Neural cell (in vitro differentiated cells): ENCODE measurements around the gene DLK2. TPM values are rescaled to one million over a fixed set of nuclear protein-coding genes. Genes with fewer than 3 reads are reported as not detected.
"Not testable (repeated sequence)": the region's sequence is repeated elsewhere in the genome, so short reads cannot be mapped to it uniquely, and the experiment has no call there.

Source experiments
- H2AFZ ChIP-seq: fragments of 200-600, 300-800 bp; sonication (generic), shearing (Covaris generic); 2 replicates; pipeline ENCODE4 v1.6.0; 2014; ENCODE audit warnings: low read depth, mild to moderate bottlenecking, antibody characterized with exemption, low read length, moderate library complexity
- H3F3A ChIP-seq: fragments of 200-600 bp; shearing (Covaris generic); 2 replicates; pipeline ENCODE4 v1.6.1; 2016; ENCODE audit warnings: mild to moderate bottlenecking, moderate library complexity, mixed read lengths, antibody characterized with exemption, low read length; ENCODE audit not compliant: insufficient read depth, poor library complexity, severe bottlenecking
- H3K27ac ChIP-seq: fragments of 200-600, 300-800 bp; sonication (generic), shearing (Covaris generic); 2 replicates; pipeline ENCODE4 v1.5.1; 2014; ENCODE audit warnings: mild to moderate bottlenecking, low read length, moderate library complexity
- H3K27me3 ChIP-seq: fragments of 300-800, 200-600 bp; sonication (generic), shearing (Covaris generic); 2 replicates; pipeline ENCODE4 v1.6.0; 2014; ENCODE audit warnings: mild to moderate bottlenecking, low read depth, low read length, moderate library complexity; ENCODE audit not compliant: insufficient read depth
- H3K36me3 ChIP-seq: fragments of 300-800, 200-600 bp; sonication (generic), shearing (Covaris generic); 2 replicates; pipeline ENCODE4 v1.5.1; 2014; ENCODE audit warnings: mild to moderate bottlenecking, antibody characterized with exemption, low read length, moderate library complexity; ENCODE audit not compliant: insufficient read depth
- H3K4me2 ChIP-seq: fragments of 300-800, 200-600 bp; sonication (generic), shearing (Covaris generic); 2 replicates; pipeline ENCODE4 v1.6.0; 2014; ENCODE audit warnings: mild to moderate bottlenecking, low read length
- H3K4me3 ChIP-seq: fragments of 300-800, 200-600 bp; sonication (generic), shearing (Covaris generic); 2 replicates; pipeline ENCODE4 v1.5.1; 2014; ENCODE audit warnings: mild to moderate bottlenecking, low read length, moderate library complexity
- H3K79me2 ChIP-seq: fragments of 200-600 bp; shearing (Covaris generic); replicated peaks from 2 replicates; pipeline ENCODE4 v1.6.0; 2014; ENCODE audit warnings: mild to moderate bottlenecking, low read length, moderate library complexity; ENCODE audit not compliant: insufficient read depth
- H3K9ac ChIP-seq: fragments of 300-800, 200-600 bp; sonication (generic), shearing (Covaris generic); 2 replicates; pipeline ENCODE4 v1.6.1; 2016; ENCODE audit warnings: mild to moderate bottlenecking, low read length, mixed read lengths
- H3K9me2 ChIP-seq: fragments of 200-600 bp; shearing (Covaris generic); 2 replicates; pipeline ENCODE4 v1.6.1; 2016; ENCODE audit warnings: mild to moderate bottlenecking, low read length, mixed read lengths; ENCODE audit not compliant: insufficient read depth
- H3K9me3 ChIP-seq: fragments of 200-600, 300-800 bp; sonication (generic), shearing (Covaris generic); 2 replicates; pipeline ENCODE4 v1.6.1; 2016; ENCODE audit warnings: mild to moderate bottlenecking, mixed run types, low read length, moderate library complexity, mixed read lengths
- H4K20me1 ChIP-seq: fragments of 200-600 bp; shearing (Covaris generic); 2 replicates; pipeline ENCODE4 v1.6.1; 2016; ENCODE audit warnings: mild to moderate bottlenecking, mixed run types; ENCODE audit not compliant: insufficient read depth
- EP300 ChIP-seq: fragments of 450-650 bp; conservative IDR thresholded peaks from 2 replicates; pipeline ENCODE4 v1.6.1; 2014; ENCODE audit warnings: antibody characterized with exemption, mild to moderate bottlenecking, moderate library complexity; ENCODE audit not compliant: poor library complexity, severe bottlenecking
- EZH2 ChIP-seq: fragments of 200-600, 300-800 bp; shearing (Covaris generic), sonication (generic); IDR thresholded peaks from 2 replicates; pipeline ENCODE4 v1.6.1; 2014; ENCODE audit warnings: antibody characterized with exemption, low read length, borderline replicate concordance, mild to moderate bottlenecking; ENCODE audit not compliant: insufficient read depth, poor library complexity, severe bottlenecking
- MXI1 ChIP-seq: fragments of 450-650 bp; conservative IDR thresholded peaks from 2 replicates; pipeline ENCODE4 v1.6.1; 2014; ENCODE audit warnings: antibody characterized with exemption, mild to moderate bottlenecking; ENCODE audit not compliant: poor library complexity, severe bottlenecking
- POLR2AphosphoS5 ChIP-seq: IDR thresholded peaks from 2 replicates; pipeline ENCODE4 v1.6.1; 2012
- RAD21 ChIP-seq: fragments of 450-650 bp; conservative IDR thresholded peaks from 2 replicates; pipeline ENCODE4 v1.6.1; 2014; ENCODE audit warnings: antibody characterized with exemption, mild to moderate bottlenecking, moderate library complexity
- SMC3 ChIP-seq: fragments of 450-650 bp; conservative IDR thresholded peaks from 2 replicates; pipeline ENCODE4 v1.6.1; 2014; ENCODE audit warnings: antibody characterized with exemption, mild to moderate bottlenecking, moderate library complexity; ENCODE audit not compliant: poor library complexity
- TAF1 ChIP-seq: IDR thresholded peaks from 2 replicates; pipeline ENCODE4 v1.6.1; 2012; ENCODE audit warnings: low read depth
- polyA plus RNA-seq: library from polyadenylated mRNA; depleted of rRNA; stranded (reverse); fragments of >200 nt; gene quantifications from 2 replicates; pipeline ENCODE4 v1.2.3, GENCODE V29; 2014
- TF ChIP-seq, protein P1 (sequence below): IDR thresholded peaks from 2 replicates; pipeline ENCODE4 v1.6.1; 2012; ENCODE audit warnings: borderline replicate concordance
- TF ChIP-seq, protein P2 (sequence below): fragments of 450-650 bp; IDR thresholded peaks from 2 replicates; pipeline ENCODE4 v1.5.1; 2014; ENCODE audit warnings: antibody characterized with exemption, mild to moderate bottlenecking, moderate library complexity; ENCODE audit not compliant: poor library complexity, severe bottlenecking

Gene DLK2
- polyA plus RNA-seq, 1 donor from 2014 or later = 19.8 TPM

DNA sequence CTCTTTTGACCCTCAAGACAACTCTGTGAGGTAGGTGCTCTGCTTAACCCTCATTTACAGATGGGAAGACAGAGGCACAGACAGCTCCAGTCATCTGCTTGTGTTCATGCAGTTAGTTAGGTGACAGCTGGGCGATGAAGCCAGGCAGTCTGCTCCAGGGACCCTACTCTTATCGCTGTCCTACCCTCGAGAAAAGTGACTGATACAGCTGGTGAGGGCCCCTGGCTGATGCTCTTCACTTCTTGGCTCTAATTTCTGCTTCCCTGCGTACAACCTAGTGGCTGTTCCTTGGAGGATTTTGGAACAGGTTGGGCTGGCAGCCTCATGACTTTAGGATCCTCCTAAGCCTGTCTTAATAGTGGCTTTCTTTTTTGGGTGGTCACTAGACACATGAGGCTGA lies 12.9 kb upstream of the DLK2 start:
- TF ChIP-seq MXI1 (no peak), RAD21 (no peak), EP300 (no peak), TAF1 (no peak), SMC3 (no peak), EZH2 (no peak), POLR2AphosphoS5 (no peak)
- TF ChIP-seq, protein P1, sequence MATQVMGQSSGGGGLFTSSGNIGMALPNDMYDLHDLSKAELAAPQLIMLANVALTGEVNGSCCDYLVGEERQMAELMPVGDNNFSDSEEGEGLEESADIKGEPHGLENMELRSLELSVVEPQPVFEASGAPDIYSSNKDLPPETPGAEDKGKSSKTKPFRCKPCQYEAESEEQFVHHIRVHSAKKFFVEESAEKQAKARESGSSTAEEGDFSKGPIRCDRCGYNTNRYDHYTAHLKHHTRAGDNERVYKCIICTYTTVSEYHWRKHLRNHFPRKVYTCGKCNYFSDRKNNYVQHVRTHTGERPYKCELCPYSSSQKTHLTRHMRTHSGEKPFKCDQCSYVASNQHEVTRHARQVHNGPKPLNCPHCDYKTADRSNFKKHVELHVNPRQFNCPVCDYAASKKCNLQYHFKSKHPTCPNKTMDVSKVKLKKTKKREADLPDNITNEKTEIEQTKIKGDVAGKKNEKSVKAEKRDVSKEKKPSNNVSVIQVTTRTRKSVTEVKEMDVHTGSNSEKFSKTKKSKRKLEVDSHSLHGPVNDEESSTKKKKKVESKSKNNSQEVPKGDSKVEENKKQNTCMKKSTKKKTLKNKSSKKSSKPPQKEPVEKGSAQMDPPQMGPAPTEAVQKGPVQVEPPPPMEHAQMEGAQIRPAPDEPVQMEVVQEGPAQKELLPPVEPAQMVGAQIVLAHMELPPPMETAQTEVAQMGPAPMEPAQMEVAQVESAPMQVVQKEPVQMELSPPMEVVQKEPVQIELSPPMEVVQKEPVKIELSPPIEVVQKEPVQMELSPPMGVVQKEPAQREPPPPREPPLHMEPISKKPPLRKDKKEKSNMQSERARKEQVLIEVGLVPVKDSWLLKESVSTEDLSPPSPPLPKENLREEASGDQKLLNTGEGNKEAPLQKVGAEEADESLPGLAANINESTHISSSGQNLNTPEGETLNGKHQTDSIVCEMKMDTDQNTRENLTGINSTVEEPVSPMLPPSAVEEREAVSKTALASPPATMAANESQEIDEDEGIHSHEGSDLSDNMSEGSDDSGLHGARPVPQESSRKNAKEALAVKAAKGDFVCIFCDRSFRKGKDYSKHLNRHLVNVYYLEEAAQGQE = no peak
- TF ChIP-seq, protein P2, sequence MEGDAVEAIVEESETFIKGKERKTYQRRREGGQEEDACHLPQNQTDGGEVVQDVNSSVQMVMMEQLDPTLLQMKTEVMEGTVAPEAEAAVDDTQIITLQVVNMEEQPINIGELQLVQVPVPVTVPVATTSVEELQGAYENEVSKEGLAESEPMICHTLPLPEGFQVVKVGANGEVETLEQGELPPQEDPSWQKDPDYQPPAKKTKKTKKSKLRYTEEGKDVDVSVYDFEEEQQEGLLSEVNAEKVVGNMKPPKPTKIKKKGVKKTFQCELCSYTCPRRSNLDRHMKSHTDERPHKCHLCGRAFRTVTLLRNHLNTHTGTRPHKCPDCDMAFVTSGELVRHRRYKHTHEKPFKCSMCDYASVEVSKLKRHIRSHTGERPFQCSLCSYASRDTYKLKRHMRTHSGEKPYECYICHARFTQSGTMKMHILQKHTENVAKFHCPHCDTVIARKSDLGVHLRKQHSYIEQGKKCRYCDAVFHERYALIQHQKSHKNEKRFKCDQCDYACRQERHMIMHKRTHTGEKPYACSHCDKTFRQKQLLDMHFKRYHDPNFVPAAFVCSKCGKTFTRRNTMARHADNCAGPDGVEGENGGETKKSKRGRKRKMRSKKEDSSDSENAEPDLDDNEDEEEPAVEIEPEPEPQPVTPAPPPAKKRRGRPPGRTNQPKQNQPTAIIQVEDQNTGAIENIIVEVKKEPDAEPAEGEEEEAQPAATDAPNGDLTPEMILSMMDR = no peak
- Histone ChIP-seq H3K79me2 (no peaks in the 10 kb centered on the region), H3F3A (no peaks in the 10 kb centered on the region), H3K4me3 (no peak overlapping the region), H3K36me3 (no peaks in the 10 kb centered on the region), H3K4me2 (no peak overlapping the region), H3K9ac (no peak overlapping the region), H3K9me3 (no peaks in the 10 kb centered on the region), H3K27ac (no peak overlapping the region), H2AFZ (no peak overlapping the region), H4K20me1 (no peaks in the 10 kb centered on the region), H3K27me3 (no peaks in the 10 kb centered on the region), H3K9me2 (no peaks in the 10 kb centered on the region)

DNA sequence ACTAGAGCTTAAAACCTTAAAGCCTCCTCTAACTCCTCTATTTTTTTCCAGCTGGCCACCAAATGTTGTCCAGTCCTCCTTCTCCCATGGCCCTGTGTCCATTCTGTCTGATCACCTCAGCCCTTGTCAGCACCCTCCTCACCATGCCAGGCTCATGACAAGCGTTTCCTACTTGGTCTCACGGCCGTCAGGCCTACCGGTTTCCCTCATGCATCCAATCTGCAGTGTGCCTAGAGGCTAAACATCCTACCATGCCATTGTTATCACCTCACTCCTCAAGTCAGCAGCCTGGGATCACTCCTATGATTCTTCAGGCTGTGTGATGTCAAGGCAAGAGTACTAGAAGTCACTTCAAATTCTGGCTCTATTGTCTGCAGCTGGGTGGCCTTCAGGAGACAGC lies 12.4 kb upstream of the DLK2 start:
- Histone ChIP-seq H3K9me2 (no peaks in the 10 kb centered on the region), H2AFZ (no peak overlapping the region), H3K27me3 (no peaks in the 10 kb centered on the region), H4K20me1 (no peaks in the 10 kb centered on the region), H3K27ac (no peak overlapping the region), H3K9ac (no peak overlapping the region), H3K36me3 (no peaks in the 10 kb centered on the region), H3F3A (no peaks in the 10 kb centered on the region), H3K4me2 (no peak overlapping the region), H3K9me3 (no peaks in the 10 kb centered on the region), H3K79me2 (no peaks in the 10 kb centered on the region), H3K4me3 (no peak overlapping the region)
- TF ChIP-seq, protein P2 = no peak

DNA sequence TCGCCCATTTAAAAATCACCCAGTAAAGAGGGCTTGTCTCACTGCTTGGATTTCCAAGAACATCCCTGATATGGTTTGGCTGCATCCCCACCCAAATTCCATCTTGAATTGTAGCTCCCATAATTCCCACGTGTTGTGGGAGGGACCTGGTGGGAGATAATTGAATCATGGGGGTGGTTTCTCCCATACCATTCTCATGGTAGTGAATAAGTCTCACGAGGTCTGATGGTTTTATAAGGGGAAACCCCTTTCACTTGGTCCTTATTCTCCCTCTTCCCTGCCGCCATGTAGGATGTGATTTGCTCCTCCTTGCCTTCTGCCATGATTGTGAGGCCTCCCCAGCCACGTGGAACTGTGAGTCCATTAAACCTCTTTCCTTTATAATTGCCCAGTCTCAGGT lies 11.9 kb upstream of the DLK2 start:
- H3K4me2 ChIP-seq, H3K9me3 ChIP-seq, H2AFZ ChIP-seq, H3K9me2 ChIP-seq, H3K79me2 ChIP-seq, H3K27ac ChIP-seq, H3K9ac ChIP-seq, H4K20me1 ChIP-seq, H3K27me3 ChIP-seq, H3F3A ChIP-seq, H3K36me3 ChIP-seq, H3K4me3 ChIP-seq: not testable (repeated sequence)
